ENCODE data around the gene ZNRF3.

ZNRF3 gene

GRCh38 chr22:28978863-28979796 lies 95.8 kb downstream of the ZNRF3 start:
- H3K27me3 ChIP-seq (replicated peaks; ENCODE audit: control insufficient read depth, insufficient read depth, low read length): no peaks in the 10 kb centered on the region
- no peak for DNase-seq (ENCODE audit: extremely low read depth, insufficient read length)
- no peaks in the 10 kb centered on the region for H3K36me3 ChIP-seq (ENCODE audit: control insufficient read depth, insufficient read depth, low read length)
- H3K4me3 ChIP-seq (replicated peaks; ENCODE audit: low read depth, low read length): no peak overlapping the region
- no peak for TF ChIP-seq CTCF (IDR thresholded peaks at IDR 0.05; ENCODE audit: insufficient read depth, low read length, poor library complexity, severe bottlenecking)

- no peak overlapping the region for H3K4me3 ChIP-seq (replicated peaks; ENCODE audit: low read depth, low read length)
- DNase-seq (ENCODE audit: extremely low read depth, insufficient read length): no peak
- TF ChIP-seq CTCF (IDR thresholded peaks at IDR 0.05; ENCODE audit: insufficient read depth, low read length, poor library complexity, severe bottlenecking): no peak
- no peaks in the 10 kb centered on the region for H3K36me3 ChIP-seq (ENCODE audit: control insufficient read depth, insufficient read depth, low read length)
- no peaks in the 10 kb centered on the region for H3K27me3 ChIP-seq (replicated peaks; ENCODE audit: control insufficient read depth, insufficient read depth, low read length)
Observed at GRCh38 chr22:28980326-28980725, 97.0 kb downstream of the ZNRF3 start.

- no peaks in the 10 kb centered on the region; the same call in 1 of the 2 replicates for H3K27me3 ChIP-seq (replicated peaks; ENCODE audit: control insufficient read depth, insufficient read depth, low read length)
- no peaks in the 10 kb centered on the region for H3K36me3 ChIP-seq (ENCODE audit: control insufficient read depth, insufficient read depth, low read length)
- no peak for TF ChIP-seq CTCF (IDR thresholded peaks at IDR 0.05; ENCODE audit: insufficient read depth, low read length, poor library complexity, severe bottlenecking)
- H3K4me3 ChIP-seq (replicated peaks; ENCODE audit: low read depth, low read length): no peak overlapping the region
- DNase-seq (ENCODE audit: extremely low read depth, insufficient read length): no peak
Observed at GRCh38 chr22:28981818-28982499, 98.6 kb downstream of the ZNRF3 start.

GRCh38 chr22:28983190-28983589 lies 99.8 kb downstream of the ZNRF3 start:
- TF ChIP-seq CTCF (IDR thresholded peaks at IDR 0.05; ENCODE audit: insufficient read depth, low read length, poor library complexity, severe bottlenecking): no peak
- Histone ChIP-seq H3K27me3 (replicated peaks; ENCODE audit: control insufficient read depth, insufficient read depth, low read length) (no peaks in the 10 kb centered on the region; the same call in 1 of the 2 replicates), H3K36me3 (ENCODE audit: control insufficient read depth, insufficient read depth, low read length) (no peaks in the 10 kb centered on the region), H3K4me3 (replicated peaks; ENCODE audit: low read depth, low read length) (no peak overlapping the region)
- no peak for DNase-seq (ENCODE audit: extremely low read depth, insufficient read length)

- Histone ChIP-seq H3K27me3 (replicated peaks; ENCODE audit: control insufficient read depth, insufficient read depth, low read length) (no peaks in the 10 kb centered on the region; the same call in 1 of the 2 replicates), H3K36me3 (ENCODE audit: control insufficient read depth, insufficient read depth, low read length) (no peaks in the 10 kb centered on the region), H3K4me3 (replicated peaks; ENCODE audit: low read depth, low read length) (no peak overlapping the region)
- no peak for TF ChIP-seq CTCF (IDR thresholded peaks at IDR 0.05; ENCODE audit: insufficient read depth, low read length, poor library complexity, severe bottlenecking)
- DNase-seq (ENCODE audit: extremely low read depth, insufficient read length): no peak
Observed at GRCh38 chr22:28983788-28984441, 100.5 kb downstream of the ZNRF3 start.
